Stimulated activated CD4-positive, alpha-beta T cell treated with anti-CD3 and anti-CD28 coated beads, Interleukin-15, amount 100 ng/mL, for 24 hours (primary cell): Measurements from ENCODE around the gene BBS9.
"Not testable (repeated sequence)": the region's sequence is repeated elsewhere in the genome, so short reads cannot be mapped to it uniquely, and the experiment has no call there.

Experiments used
- DNase-seq: peaks from one replicate; pipeline ENCODE4 v3.0.0-alpha.2; 2020

BBS9 gene

DNA sequence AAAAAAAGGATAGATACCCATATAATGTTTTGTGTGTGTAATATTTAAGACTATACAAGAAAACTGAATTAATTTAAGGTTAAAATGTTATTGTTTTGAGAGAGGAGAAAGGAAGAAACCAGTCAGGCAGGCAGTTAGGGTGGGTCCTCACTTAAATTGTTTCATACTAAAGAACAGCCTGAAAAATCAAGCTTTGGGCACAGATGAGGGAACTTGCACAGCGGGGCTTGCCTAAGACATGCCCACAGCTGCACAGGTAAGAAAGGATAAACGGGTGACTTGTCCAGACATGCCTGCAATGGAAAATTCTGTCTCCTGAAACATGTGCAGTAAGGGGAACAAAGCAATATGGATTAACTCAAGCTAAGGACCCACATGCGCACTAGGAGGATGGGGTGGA is 158.4 kb downstream of the BBS9 start:
- no peak for DNase-seq

DNA sequence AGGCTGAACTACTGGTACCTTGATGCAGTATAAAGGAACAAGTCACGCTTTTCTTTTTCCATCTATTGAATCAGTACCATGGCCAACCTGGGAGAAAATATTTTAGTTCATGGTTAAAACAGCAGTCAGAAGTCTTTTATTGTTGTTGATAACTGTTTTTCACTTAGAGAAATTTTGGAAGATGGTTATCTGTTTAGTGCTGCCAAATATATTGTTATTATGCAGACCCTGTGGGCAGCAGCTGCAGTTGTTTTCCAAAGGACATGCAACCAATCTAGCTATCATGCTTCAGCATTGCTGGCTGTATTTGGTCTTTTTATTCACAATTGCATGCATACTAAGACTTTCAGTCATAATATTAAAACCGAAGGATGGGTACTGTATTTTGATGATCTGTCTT is 169.5 kb downstream of the BBS9 start:
- no peak for DNase-seq

DNA sequence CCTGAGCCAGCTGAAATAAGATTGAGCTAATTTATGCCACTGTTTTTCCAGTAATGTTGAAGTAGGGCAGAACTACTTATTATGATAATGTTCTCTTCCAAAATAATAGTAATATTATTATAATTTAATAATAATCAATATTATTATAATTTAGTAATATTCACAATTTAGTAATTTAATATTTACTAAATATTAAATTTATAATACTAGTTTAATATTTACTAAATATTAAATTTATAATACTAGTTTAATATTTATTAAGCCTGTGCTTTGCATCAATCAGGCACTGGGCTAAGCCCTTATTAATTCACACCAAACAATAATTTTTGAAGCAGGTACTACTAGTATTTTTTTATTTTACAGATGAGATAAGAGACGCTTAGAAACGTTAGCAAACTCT is 170.1 kb downstream of the BBS9 start:
- no peak for DNase-seq

- DNase-seq, result no peak
Observed at GRCh38 chr7:33300131-33300530, 170.8 kb downstream of the BBS9 start.

DNA sequence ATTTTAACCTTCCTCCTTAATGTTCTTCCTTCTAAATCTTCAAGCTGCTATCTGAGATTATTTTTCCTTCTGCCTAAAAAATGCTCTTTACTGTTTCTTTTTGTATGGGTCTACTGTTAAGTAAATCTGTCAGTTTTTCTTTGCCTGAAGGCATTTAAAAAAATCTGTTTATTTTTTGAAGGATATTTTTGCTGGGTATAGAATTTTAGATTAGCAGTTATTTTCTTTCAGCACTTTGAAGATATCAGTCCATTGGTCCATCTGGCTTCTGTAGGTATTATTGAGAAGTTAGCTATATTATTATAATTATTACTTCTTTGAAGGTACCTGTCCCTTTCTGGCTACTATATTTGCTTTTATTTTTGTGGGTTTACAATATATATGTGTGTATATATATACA is 171.4 kb downstream of the BBS9 start:
- no peak for DNase-seq

- not testable (repeated sequence) for DNase-seq
Observed at GRCh38 chr7:33303978-33304557, 174.7 kb downstream of the BBS9 start.

DNA sequence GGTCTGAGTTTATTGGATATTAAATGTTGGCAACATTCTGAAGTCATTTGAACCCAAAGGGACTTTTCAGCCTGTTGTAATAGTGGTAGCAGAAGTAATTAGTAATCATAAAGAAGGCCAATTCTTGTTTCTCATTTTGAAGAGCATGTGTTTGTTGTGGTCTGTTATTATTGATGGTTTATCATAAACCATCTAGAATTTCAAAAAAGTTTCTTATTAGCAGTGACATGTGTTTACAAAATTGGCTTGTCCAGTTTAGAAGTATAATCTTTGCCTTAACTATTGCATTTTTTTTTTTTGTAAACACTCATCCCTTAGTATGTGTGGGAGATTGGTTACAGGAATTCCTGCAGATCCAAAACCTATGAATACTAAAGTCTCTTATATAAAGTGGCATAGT is 177.8 kb downstream of the BBS9 start:
- DNase-seq, result no peak

GRCh38 chr7:33310546-33310945 is 181.2 kb downstream of the BBS9 start:
- no peak for DNase-seq

GRCh38 chr7:33325754-33326484 is 196.6 kb downstream of the BBS9 start:
- DNase-seq, result no peak

- DNase-seq, result no peak
Observed at GRCh38 chr7:33326485-33326848, 197.1 kb downstream of the BBS9 start.

- DNase-seq, result no peak
Observed at GRCh38 chr7:33327427-33327826, 198.1 kb downstream of the BBS9 start.

- DNase-seq, result no peak
Observed at GRCh38 chr7:33334349-33334748, 205.0 kb downstream of the BBS9 start.

GRCh38 chr7:33336820-33337219 is 207.5 kb downstream of the BBS9 start:
- DNase-seq, result no peak

- no peak for DNase-seq
Observed at GRCh38 chr7:33339074-33339790, 209.9 kb downstream of the BBS9 start.

GRCh38 chr7:33346055-33346454 is 216.7 kb downstream of the BBS9 start:
- no peak for DNase-seq

- no peak for DNase-seq
Observed at GRCh38 chr7:33350577-33350976, 221.2 kb downstream of the BBS9 start.

DNA sequence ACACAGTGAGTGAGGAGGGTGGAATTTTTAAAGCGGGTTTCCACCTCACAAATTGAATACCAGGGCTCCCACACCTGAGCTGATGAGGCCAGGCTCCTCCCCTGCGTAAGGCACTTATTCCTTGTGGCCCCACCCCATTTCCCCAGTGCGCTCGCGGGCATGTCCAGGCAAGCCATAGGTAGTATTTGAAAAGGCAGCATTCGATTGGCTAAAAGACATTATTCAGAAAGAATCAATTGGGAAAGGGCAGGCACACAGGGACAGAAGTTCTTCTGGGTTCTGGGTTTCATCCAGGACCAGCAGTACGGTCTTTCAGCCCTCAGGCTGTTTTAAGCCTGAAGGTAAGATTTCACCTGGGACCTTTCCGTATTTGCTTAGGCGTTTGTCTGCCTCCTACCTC is 222.3 kb downstream of the BBS9 start:
- DNase-seq, result no peak

- DNase-seq, result no peak
Observed at GRCh38 chr7:33354201-33354600, 224.8 kb downstream of the BBS9 start.

GRCh38 chr7:33355386-33355785 is 226.0 kb downstream of the BBS9 start:
- DNase-seq, result no peak

DNA sequence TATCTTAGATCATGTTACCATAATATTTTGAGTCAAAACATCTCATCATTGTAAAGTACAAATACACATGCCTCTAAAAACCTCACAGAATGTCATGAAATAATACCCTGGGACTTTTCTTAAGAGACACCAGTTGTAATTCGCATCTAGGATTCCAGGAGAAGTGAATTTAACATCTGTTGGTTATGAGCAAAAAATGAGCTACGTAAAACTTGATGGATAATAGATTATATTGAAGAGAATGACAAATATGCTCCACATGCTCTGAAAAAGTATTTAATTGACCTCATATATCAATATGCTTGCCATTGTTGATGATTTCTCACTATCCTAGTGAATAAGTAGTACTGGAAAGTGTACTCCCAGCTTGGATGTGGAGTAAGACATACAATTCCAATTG is 227.0 kb downstream of the BBS9 start:
- DNase-seq, result no peak

GRCh38 chr7:33357846-33358245 is 228.5 kb downstream of the BBS9 start:
- no peak for DNase-seq

DNA sequence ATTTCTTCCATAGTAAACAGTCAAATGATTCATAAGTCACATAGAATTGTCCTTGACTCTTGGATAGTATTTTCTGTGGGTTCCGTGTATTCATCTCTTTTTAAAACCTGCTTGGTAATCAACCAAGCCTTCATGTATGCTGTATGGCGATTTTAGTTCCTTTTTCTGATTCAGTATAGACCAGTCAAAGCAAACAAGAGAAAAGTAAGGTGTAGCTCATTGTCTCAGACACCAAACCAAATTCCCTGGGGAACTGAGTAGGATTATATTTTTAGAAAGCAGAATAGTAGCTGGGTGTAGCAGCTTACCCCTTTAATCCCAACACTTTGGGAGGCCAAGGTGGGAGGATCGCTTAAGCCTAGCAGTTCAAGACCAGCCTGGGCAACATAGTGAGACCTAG is 240.5 kb downstream of the BBS9 start:
- no peak for DNase-seq

DNA sequence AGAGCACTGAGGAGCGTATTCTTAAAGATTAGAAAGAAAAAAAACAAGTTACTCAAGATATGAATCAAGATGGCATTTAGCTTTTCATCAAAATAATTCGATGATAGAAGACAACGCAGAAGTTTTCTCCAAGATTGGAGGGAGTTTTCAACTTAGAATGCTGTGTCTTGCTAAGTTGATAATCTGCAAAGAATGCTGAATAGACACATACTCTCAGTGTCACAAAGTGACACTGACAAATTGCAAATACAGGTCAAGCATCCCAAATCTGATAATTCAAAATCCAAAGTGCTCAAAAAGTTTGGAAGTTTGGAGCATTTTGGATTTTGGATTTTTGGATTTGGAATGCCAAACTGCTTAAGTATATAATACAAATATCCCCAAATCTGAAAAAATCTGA is 243.8 kb downstream of the BBS9 start:
- no peak for DNase-seq

DNA sequence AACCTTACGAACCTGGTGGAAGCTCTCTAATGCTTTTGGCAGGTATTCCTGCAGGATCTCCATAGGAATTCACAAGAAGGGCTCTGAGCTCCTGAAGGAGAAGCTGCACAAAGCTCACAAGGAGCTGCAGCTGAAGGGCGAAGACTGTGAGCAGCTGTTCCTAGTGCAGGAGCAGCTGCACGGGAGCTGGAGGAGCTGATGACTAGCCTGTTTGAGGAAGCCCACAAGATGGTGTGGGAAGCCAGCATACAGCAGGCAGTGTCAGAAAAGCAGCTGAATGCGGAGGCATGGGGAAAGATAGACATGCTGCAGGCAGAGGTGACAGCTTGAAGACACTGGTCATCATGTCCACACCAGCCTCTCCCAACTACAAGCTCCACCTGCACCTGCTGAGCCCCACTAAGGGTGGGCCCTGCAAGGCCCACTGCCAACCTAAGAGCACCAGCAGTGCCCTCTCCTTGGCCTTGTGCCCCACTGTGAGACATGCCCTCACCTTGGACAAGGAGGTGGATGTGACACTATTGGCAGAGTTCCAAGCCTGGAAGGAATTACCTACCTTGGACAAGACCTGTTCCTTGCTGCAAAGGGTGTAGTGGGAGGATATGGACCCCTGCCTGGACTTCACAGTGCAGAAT is 250.6 kb downstream of the BBS9 start:
- no peak for DNase-seq
